ENCODE data around the gene GPHB5. TPM values are rescaled to one million over a fixed set of nuclear protein-coding genes. Genes with fewer than 3 reads are reported as not detected.

GPHB5 gene
- total RNA-seq, 6 experiments from 2014 or later, result not detected

- H3K4me1 Mint-ChIP-seq (ENCODE audit: low read depth), result no peaks in the 10 kb centered on the region
- TF ChIP-seq CTCF (IDR thresholded peaks at IDR 0.05), result no peak
- H3K27me3 Mint-ChIP-seq (ENCODE audit: insufficient read depth), result peaks cover 1% of the 10 kb centered on the region; the same call in 1 of the 2 replicates
- H3K9me3 Mint-ChIP-seq, result no peaks in the 10 kb centered on the region
- DNase-seq, result no peak
- no peak overlapping the region for H3K4me3 Mint-ChIP-seq
- H3K27ac Mint-ChIP-seq, result no peak overlapping the region
- no peaks in the 10 kb centered on the region for H3K36me3 Mint-ChIP-seq (ENCODE audit: low read depth)
These were observed 42.7 kb downstream of the GPHB5 start for GRCh38 chr14:63276016-63276415.

GRCh38 chr14:63275611-63276010, 43.1 kb downstream of the GPHB5 start:
- Mint-ChIP-seq H3K4me1 (ENCODE audit: low read depth) (no peaks in the 10 kb centered on the region), H3K27ac (no peak overlapping the region), H3K4me3 (no peak overlapping the region), H3K9me3 (no peaks in the 10 kb centered on the region), H3K36me3 (ENCODE audit: low read depth) (no peaks in the 10 kb centered on the region), H3K27me3 (ENCODE audit: insufficient read depth) (peaks cover 1% of the 10 kb centered on the region; the same call in 1 of the 2 replicates)
- DNase-seq, result no peak
- TF ChIP-seq CTCF (IDR thresholded peaks at IDR 0.05), result no peak

GRCh38 chr14:63273717-63274655, 44.7 kb downstream of the GPHB5 start:
- Mint-ChIP-seq H3K27me3 (ENCODE audit: insufficient read depth) (peaks cover 1% of the 10 kb centered on the region; the same call in 1 of the 2 replicates), H3K9me3 (no peaks in the 10 kb centered on the region), H3K4me1 (ENCODE audit: low read depth) (no peaks in the 10 kb centered on the region), H3K4me3 (no peak overlapping the region), H3K27ac (no peak overlapping the region), H3K36me3 (ENCODE audit: low read depth) (no peaks in the 10 kb centered on the region)
- TF ChIP-seq CTCF (IDR thresholded peaks at IDR 0.05), result no peak
- no peak for DNase-seq

- no peak for DNase-seq
- Mint-ChIP-seq H3K4me1 (ENCODE audit: low read depth) (no peaks in the 10 kb centered on the region), H3K9me3 (no peaks in the 10 kb centered on the region), H3K36me3 (ENCODE audit: low read depth) (no peaks in the 10 kb centered on the region), H3K4me3 (no peak overlapping the region), H3K27ac (no peak overlapping the region; the same call in 1 of the 2 replicates), H3K27me3 (ENCODE audit: insufficient read depth) (peaks cover 1% of the 10 kb centered on the region; the same call in 1 of the 2 replicates)
- TF ChIP-seq CTCF (IDR thresholded peaks at IDR 0.05), result no peak
These were observed 45.6 kb downstream of the GPHB5 start for GRCh38 chr14:63273129-63273528.

GRCh38 chr14:63269561-63270225, 49.0 kb downstream of the GPHB5 start:
- Mint-ChIP-seq H3K4me1 (ENCODE audit: low read depth) (no peaks in the 10 kb centered on the region), H3K9me3 (no peaks in the 10 kb centered on the region), H3K36me3 (ENCODE audit: low read depth) (no peaks in the 10 kb centered on the region), H3K27ac (no peak overlapping the region), H3K4me3 (no peak overlapping the region), H3K27me3 (ENCODE audit: insufficient read depth) (peaks cover 1% of the 10 kb centered on the region; the same call in 1 of the 2 replicates)
- no peak for TF ChIP-seq CTCF (IDR thresholded peaks at IDR 0.05)
- no peak for DNase-seq
